Endodermal cell (in vitro differentiated cells): Measurements from ENCODE around the gene HSPB7. TPM values are rescaled to one million over a fixed set of nuclear protein-coding genes. Genes with fewer than 3 reads are reported as not detected.

Experiments used
- DNase-seq: peaks from one replicate; pipeline ENCODE4 v3.0.0-alpha.2; 2017
- H3K27ac ChIP-seq: 2 replicates; pipeline ENCODE4 v1.5.1; 2013; ENCODE audit warnings: mild to moderate bottlenecking, low read depth, low read length, moderate library complexity
- H3K27me3 ChIP-seq: 2 replicates; pipeline ENCODE4 v1.6.1; 2013; ENCODE audit warnings: mild to moderate bottlenecking, low read length, moderate library complexity; ENCODE audit not compliant: insufficient read depth, control insufficient read depth, poor library complexity, severe bottlenecking
- H3K36me3 ChIP-seq: 2 replicates; pipeline ENCODE4 v1.7.0; 2013; ENCODE audit warnings: mild to moderate bottlenecking, low read length, moderate library complexity; ENCODE audit not compliant: control insufficient read depth, insufficient read depth
- H3K4me1 ChIP-seq: one replicate; pipeline ENCODE4 v1.7.0; 2013; ENCODE audit warnings: low read length; ENCODE audit not compliant: control insufficient read depth, insufficient read depth
- H3K4me3 ChIP-seq: 2 replicates; pipeline ENCODE4 v1.5.1; 2013; ENCODE audit warnings: mild to moderate bottlenecking, low read length, moderate library complexity
- H3K9ac ChIP-seq: 2 replicates; pipeline ENCODE4 v1.6.1; 2013; ENCODE audit warnings: mild to moderate bottlenecking, low read length, moderate library complexity; ENCODE audit not compliant: poor library complexity, severe bottlenecking; ENCODE audit errors: extremely low read depth
- H3K9me3 ChIP-seq: 2 replicates; pipeline ENCODE4 v1.6.1; 2013; ENCODE audit warnings: mild to moderate bottlenecking, low read length, moderate library complexity; ENCODE audit not compliant: control insufficient read depth
- H3K27ac Mint-ChIP-seq: 2 replicates; pipeline ENCODE4 v1.8.0; 2020; ENCODE audit warnings: mixed read lengths
- H3K27me3 Mint-ChIP-seq: 2 replicates; pipeline ENCODE4 v1.8.0; 2021; ENCODE audit warnings: mild to moderate bottlenecking, mixed read lengths; ENCODE audit not compliant: insufficient read depth
- H3K36me3 Mint-ChIP-seq: 2 replicates; pipeline ENCODE4 v1.8.0; 2020; ENCODE audit warnings: low read depth, mixed read lengths
- H3K4me1 Mint-ChIP-seq: 2 replicates; pipeline ENCODE4 v1.8.0; 2020; ENCODE audit warnings: mixed read lengths
- H3K4me3 Mint-ChIP-seq: 2 replicates; pipeline ENCODE4 v1.8.0; 2020; ENCODE audit warnings: mild to moderate bottlenecking, moderate library complexity, mixed read lengths
- H3K9me3 Mint-ChIP-seq: 2 replicates; pipeline ENCODE4 v1.8.0; 2020; ENCODE audit warnings: mild to moderate bottlenecking, mixed read lengths
- WGBS, 2 experiments: methylation state at CpG; one replicate each; pipeline versions ENCODE4 v1.1.5 to v1.1.7; 2013; ENCODE audit warnings: missing lambda C conversion rate in 2 of 2, mixed read lengths in 1 of 2; ENCODE audit not compliant: insufficient coverage in 1 of 2, insufficient read length in 1 of 2; 5-methylcytosine and 5-hydroxymethylcytosine counted together
- total RNA-seq, 2 donors: library from RNA; stranded (reverse); fragmentation: NEBNext Ultra II Directional in 1 of 2; extraction: Animal tissue kit (Norgen Biotek cat#: 25700) in 1 of 2; gene quantifications; 2 replicates in 1 of 2; 3 replicates in 1 of 2; pipeline ENCODE4 v1.2.1, GENCODE V29; 2021
- TF ChIP-seq, protein P1 (sequence below): fragments of 200-600 bp; sonication (generic); conservative IDR thresholded peaks from 2 replicates; pipeline ENCODE4 v1.5.0; 2021; ENCODE audit warnings: antibody characterized with exemption, mild to moderate bottlenecking

The HSPB7 gene
- total RNA-seq, 2 donors from 2014 or later: 0.15 TPM; not detected in 1

DNA sequence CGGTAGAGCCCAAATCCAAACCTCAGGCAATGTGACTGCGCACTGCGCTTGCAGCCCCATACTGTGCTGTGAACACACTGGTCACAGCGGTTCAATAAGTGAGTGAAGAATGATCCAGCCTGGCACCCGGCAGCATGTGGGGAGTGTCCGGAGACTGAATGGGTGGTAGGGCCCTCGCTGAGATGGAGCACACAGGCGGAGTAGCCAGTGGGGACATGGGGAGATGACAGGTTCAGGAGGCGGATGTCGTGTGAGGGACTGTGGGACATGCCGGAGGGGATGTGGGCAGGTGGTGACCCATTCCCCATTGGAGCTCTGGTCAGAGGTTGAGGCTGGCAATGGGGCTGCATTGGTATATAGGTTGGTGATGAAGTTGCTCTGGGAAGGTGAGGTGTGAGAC, 8.2 kb downstream of the HSPB7 start:
- Histone ChIP-seq H3K27ac (no peak overlapping the region), H3K27me3 (no peaks in the 10 kb centered on the region), H3K36me3 (no peaks in the 10 kb centered on the region), H3K4me1 (no peaks in the 10 kb centered on the region), H3K4me3 (no peak overlapping the region), H3K9me3 (no peaks in the 10 kb centered on the region), H3K9ac (no peak overlapping the region)
- Mint-ChIP-seq H3K9me3 (no peaks in the 10 kb centered on the region), H3K27ac (no peak overlapping the region), H3K4me1 (peaks cover 9% of the 10 kb centered on the region), H3K4me3 (no peak overlapping the region), H3K36me3 (no peaks in the 10 kb centered on the region), H3K27me3 (no peaks in the 10 kb centered on the region)
- TF ChIP-seq, protein P1, sequence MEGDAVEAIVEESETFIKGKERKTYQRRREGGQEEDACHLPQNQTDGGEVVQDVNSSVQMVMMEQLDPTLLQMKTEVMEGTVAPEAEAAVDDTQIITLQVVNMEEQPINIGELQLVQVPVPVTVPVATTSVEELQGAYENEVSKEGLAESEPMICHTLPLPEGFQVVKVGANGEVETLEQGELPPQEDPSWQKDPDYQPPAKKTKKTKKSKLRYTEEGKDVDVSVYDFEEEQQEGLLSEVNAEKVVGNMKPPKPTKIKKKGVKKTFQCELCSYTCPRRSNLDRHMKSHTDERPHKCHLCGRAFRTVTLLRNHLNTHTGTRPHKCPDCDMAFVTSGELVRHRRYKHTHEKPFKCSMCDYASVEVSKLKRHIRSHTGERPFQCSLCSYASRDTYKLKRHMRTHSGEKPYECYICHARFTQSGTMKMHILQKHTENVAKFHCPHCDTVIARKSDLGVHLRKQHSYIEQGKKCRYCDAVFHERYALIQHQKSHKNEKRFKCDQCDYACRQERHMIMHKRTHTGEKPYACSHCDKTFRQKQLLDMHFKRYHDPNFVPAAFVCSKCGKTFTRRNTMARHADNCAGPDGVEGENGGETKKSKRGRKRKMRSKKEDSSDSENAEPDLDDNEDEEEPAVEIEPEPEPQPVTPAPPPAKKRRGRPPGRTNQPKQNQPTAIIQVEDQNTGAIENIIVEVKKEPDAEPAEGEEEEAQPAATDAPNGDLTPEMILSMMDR: no peak
- WGBS, 2 experiments: 92% methylated on average over 11 of the region's 11 CpGs
- no peak for DNase-seq

DNA sequence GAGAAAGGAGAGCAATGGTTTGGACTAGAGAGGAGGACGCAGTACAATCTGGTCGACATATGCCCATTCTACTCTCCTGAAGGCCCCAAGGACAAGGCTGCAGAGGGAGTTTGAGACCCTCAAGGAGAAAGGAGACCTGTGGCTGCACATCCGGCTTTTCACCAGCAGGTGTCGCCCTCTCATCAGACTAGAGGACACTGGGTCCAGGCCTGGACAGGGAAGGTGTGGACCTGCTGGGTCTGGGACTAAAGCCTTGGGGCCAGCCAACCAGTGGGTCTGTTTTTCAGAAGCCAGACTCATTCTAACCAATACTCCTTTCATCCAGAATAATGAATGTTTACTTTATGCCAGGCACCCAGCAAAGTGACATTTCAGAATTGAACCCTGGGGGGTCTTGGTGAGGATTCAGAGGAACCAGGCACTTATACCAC, 8.8 kb downstream of the HSPB7 start:
- H3K4me1 ChIP-seq: peaks cover 3% of the 10 kb centered on the region
- no peaks in the 10 kb centered on the region for H3K27me3 ChIP-seq
- Mint-ChIP-seq H3K27ac (no peak overlapping the region), H3K4me3 (no peak overlapping the region), H3K9me3 (no peaks in the 10 kb centered on the region), H3K4me1 (peaks cover 6% of the 10 kb centered on the region), H3K27me3 (no peaks in the 10 kb centered on the region), H3K36me3 (no peaks in the 10 kb centered on the region)
- 0% methylated on average over 4 of the region's 4 CpGs for WGBS, 2 experiments
- no peaks in the 10 kb centered on the region for H3K9me3 ChIP-seq
- TF ChIP-seq, protein P1: peak; percentile 98
- H3K27ac ChIP-seq: no peak overlapping the region
- DNase-seq: peak; percentile 98
- no peak overlapping the region for H3K9ac ChIP-seq
- no peaks in the 10 kb centered on the region for H3K36me3 ChIP-seq
- H3K4me3 ChIP-seq: no peak overlapping the region

DNA sequence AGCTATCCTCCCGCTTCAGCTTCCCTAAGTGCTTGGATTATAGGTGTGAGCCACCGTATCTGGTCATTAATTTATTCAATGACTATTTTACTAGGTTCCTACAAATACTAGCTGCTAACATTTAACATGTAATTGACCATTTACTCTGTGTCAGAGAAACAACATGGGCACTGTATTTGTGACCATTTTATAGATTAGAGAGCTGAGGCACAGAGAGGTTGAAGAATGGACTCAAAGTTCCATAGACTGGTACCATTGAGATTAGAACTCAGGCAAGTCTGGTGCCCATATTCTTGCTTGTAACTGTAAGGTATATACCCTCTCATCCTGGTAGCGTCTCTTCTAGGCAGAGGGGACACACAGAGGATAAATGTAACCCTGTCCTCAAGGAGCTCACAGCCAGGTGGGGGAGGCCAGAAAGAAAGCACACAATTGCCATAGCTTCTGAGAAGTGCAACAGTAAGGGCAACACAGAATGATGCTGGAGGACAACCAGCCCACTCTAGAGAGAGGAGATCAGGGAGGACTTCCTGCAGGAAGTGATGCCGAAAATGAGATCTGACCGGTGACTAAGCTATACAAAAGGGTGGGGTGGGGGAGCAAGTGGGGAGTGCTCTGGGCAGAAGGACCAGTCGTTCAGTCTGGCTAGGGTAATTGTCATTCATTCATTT, 10.0 kb downstream of the HSPB7 start:
- H3K4me3 ChIP-seq: no peak overlapping the region
- no peaks in the 10 kb centered on the region for H3K36me3 ChIP-seq
- no peaks in the 10 kb centered on the region for H3K9me3 ChIP-seq
- TF ChIP-seq, protein P1: no peak
- H3K27me3 Mint-ChIP-seq: no peaks in the 10 kb centered on the region
- H3K27me3 ChIP-seq: no peaks in the 10 kb centered on the region
- H3K4me1 Mint-ChIP-seq: peaks cover 7% of the 10 kb centered on the region
- H3K4me3 Mint-ChIP-seq: no peak overlapping the region
- peaks cover 9% of the 10 kb centered on the region for H3K4me1 ChIP-seq
- no peak for DNase-seq
- H3K27ac ChIP-seq: no peak overlapping the region
- H3K27ac Mint-ChIP-seq: no peak overlapping the region
- H3K9ac ChIP-seq: no peak overlapping the region
- H3K36me3 Mint-ChIP-seq: no peaks in the 10 kb centered on the region
- no peaks in the 10 kb centered on the region for H3K9me3 Mint-ChIP-seq
- WGBS, 2 experiments: 87 to 98% methylated on average over 5 to 6 of the region's 6 CpGs
